Amniotic stem cell (primary cell): Measurements from ENCODE around the gene SLC35F1.

ENCODE experiments used
- DNase-seq: peaks from one replicate; lab custom pipeline; 2025; lab: John Stamatoyannopoulos, UW

Gene SLC35F1

DNA sequence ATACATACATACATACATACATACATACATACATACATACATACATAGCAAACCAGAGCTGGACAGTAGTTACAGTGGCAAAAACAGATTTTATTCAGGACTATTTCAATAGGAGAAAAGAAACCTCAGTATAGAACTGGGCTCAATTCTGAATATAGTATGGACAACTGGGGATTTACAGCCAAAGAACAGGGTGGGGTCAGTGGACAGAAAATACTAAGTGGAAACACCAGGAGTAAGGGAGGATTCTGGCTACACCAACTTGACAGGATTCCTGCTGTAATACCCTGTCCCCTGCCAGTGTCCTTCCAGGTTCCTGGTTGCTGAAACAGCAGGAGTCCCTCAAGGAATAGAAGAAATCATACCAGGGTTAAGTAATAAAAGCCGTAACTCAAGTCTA is 293.1 kb downstream of the SLC35F1 start:
- DNase-seq = no peak

GRCh38 chr6:118202517-118202916 is 295.5 kb downstream of the SLC35F1 start:
- no peak for DNase-seq

DNA sequence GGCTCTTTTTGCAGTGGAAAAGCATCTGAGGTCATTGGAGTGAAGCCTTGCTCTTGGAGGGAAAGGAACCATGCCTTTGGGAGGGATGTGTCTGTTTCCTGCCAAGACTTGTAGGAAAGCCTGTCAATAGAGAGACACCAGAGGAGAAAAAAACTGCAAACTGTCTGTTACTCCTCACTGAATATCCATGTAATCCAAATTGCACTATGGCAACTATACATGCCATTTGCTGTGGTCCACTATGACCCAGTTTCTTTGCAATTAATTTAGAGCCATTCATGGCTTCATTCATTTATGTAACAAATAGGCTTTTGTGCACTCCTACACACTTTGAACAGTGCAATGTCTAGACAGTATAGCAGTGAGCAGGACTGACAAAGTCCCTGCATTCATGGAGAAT is 296.5 kb downstream of the SLC35F1 start:
- DNase-seq = no peak

GRCh38 chr6:118206221-118206620 is 299.2 kb downstream of the SLC35F1 start:
- no peak for DNase-seq

DNA sequence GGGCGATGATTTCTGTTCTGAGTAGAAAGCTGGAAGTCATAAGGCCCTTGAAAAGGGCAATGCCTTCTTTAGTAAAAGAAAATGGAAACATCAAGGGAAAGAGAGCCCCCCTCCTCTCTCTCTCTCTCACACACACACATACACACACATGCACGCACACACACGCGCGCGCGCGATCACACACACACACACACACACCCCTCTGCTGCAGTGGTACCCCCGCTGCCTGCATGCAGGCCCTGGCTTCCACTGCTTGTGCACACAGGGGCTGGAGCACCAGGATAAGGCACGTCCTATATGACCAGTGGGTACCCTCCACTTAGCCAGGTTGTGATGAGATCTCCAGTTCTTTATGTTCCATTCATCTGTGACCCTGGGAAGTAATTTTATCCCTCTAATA is 300.9 kb downstream of the SLC35F1 start:
- DNase-seq = no peak

DNA sequence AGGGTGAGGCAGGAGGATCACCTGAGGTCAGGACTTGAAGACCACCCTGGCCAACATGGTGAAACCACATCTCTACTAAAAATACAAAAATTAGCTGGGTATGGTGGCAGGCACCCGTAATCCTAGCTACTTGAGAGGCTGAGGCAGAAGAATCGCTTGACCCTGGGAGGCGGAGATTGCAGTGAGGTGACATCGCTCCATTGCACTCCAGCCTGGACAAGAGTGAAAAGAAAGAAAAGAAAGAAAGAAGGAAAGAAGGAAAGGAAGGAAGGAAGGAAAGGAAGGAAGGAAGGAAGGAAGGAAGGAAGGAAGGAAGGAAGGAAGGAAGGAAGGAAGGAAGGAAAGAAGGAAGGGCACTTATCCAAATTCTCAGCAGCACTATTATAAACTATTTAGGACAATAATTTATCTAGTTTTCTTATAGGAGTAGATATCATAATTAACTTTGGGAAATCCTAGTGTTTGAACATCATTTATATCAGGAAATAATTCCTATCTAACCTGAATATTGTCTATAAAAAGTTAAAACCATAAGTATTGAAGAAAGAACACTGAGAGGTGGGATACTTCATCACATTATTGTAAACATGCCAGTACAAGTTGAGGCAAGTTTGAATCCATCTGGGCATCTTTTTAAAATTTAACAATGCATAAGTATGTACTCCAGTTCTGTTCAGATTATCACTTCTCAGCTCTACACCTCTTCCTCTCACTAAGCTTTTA is 305.5 kb downstream of the SLC35F1 start:
- DNase-seq = no peak

DNA sequence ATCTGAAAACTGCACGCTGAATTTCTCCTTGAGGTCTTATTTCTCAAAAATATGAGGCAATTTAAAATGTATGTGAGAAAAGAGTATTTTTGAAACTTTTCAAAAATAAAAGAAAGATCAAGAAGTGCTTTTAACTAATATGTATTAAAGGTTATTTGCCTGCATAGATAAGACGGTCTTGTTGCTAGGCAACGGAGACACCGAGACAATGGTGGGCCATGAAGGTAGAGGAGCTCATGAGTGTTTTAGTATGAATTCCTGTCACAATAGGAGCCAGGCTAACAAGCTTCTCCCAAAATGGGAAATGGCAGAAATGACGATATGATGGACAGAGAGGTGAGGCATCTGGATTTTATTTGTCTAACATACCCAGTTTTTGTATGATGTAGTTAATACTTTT is 308.2 kb downstream of the SLC35F1 start:
- DNase-seq = no peak

DNA sequence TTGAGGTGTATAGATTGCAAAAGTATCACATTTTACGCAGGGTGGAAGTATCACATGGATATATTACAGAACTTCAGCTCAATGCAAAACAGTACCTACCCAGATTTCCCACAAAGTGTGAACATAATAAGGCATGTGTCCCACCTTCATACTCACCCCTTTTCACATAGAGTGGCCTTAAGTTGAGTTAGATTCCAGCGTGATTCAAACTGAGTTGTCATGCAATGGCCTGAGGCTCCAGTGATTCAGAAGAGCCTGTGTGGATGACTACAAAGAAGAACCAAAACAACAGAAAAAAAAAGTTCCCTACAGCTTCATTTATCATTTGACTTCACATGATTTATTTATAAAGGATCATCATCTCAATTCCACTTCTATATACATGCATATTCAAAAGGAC is 309.7 kb downstream of the SLC35F1 start:
- DNase-seq = no peak

- no peak for DNase-seq
These were observed 311.1 kb downstream of the SLC35F1 start for GRCh38 chr6:118218156-118218555.

GRCh38 chr6:118220429-118221128 is 313.5 kb downstream of the SLC35F1 start:
- DNase-seq = no peak

DNA sequence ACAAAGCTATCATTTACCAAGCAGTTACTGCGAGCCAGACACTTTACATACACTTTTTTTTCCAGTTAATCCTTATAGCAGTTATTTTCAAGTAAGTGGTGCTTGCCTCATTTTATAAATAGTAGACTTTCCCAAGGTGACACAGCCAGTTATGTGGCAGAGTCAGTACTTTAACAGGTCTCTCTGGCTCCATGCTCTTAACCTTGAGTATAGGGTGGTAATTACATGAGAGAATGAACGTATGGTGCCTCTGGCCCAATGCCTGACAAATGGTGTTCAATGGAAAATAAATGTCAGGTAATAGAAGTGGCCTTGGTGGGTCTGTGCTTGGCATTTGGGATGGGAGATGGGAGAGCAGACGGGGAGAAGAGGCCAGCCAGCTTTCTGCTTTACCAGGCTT is 316.3 kb downstream of the SLC35F1 start:
- no peak for DNase-seq

GRCh38 chr6:118228886-118229285 is 321.8 kb downstream of the SLC35F1 start:
- DNase-seq = no peak

DNA sequence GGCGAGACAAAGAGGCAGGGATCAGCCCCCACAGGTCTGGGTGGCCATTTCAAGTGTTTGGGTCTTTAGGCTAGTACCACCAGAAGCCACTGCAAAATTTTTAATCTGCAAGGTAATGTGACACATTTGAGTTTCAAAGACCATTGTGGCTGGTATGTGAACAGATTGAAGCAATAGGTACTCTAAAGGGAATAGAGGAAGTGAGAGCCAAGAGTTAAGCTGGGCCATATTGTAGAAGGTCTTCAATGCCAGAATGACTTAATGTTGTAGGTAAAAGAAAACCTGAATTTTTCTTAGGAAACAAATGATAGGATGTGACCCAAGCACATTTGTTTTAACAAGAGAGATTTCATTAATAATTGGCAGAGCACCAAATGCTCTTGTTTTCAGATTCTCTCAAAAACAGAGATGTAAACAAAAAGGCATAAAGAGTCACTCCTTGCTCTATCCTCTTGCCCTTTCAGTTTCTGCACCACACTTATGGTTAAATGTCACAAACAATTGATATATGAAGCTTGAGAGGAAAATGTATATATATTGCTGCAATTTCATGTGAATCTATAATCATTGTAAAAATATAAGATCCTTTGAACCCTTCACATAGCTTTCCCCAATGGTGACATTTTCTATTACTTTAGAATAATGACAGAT is 333.9 kb downstream of the SLC35F1 start:
- no peak for DNase-seq

DNA sequence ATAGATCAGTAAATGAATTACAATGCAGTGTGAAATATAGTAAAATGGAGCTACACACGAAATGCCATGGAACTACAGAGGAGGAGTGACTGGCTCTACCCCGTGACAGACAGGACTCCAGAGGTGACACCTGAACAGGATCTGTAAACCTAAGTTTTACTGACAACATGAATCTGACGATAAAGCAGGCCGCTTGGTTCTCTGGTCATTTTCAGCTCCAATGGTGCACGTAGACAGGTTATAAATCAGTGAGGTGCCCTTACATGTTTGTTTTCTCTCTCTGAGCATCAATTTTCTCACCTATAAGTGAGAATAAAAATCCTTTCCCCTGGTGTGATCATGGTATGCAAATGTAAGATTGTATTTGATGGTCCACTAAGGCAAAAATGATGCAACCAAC is 339.3 kb downstream of the SLC35F1 start:
- no peak for DNase-seq

DNA sequence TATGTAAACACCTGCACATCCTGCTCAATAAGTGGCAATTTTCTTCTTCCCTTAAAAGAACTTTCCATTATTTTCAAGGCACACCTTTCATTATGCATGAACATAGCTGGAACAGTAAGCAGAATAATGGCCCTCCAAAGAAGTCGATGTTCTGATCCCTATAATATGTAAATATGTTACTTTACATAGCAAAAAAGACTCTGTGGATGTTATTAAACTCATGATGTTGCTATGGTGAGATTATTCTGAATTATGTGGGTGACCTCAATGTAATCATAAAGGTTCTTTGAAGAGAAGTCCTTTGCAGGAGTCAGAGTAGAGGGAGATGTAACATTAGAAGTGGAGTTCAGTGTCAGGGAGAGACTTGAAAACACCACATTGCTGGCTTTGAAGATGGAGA is 341.1 kb downstream of the SLC35F1 start:
- no peak for DNase-seq

DNA sequence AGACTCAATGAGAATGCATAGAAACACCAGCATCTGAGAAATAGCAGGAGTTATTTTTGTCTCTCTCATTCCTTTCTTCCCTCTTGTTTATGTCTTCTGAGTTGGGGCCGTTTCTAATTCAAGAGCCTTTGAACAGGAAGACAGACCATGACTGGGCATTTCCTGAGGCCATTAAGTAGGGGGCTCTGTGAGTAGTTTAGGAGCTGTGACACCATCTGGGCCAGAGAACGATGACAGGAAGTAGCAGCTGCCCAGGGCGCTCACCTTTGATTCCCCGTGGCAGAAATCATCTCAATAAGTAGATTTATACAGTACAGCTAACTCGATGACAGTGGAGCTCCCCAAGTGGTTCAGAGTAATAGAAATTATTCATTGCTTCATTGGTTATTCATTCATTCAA is 342.6 kb downstream of the SLC35F1 start:
- no peak for DNase-seq

GRCh38 chr6:118252474-118252873 is 345.4 kb downstream of the SLC35F1 start:
- no peak for DNase-seq

DNA sequence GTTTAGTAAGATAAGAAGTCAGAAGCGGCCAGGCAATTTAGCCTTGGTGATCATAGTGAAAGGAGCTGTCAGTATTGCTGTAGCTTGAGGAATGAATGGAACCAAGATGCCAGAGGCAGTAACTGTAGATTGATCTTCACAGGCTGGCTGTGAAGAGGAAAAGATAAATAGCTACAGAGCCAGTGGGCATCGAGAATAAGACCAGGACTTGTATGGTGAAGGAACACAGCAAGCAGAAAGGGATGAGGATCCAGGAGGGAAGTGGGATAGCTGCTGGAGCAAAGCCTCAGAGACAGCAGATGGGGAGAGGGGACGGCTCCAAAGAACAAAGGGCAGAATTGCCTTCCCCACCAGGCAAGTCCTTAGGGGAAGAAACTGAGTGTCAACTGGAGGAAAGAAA is 346.7 kb downstream of the SLC35F1 start:
- DNase-seq = no peak

GRCh38 chr6:118260833-118261232 is 353.8 kb downstream of the SLC35F1 start:
- DNase-seq = no peak

GRCh38 chr6:118263921-118264486 is 356.9 kb downstream of the SLC35F1 start:
- no peak for DNase-seq

DNA sequence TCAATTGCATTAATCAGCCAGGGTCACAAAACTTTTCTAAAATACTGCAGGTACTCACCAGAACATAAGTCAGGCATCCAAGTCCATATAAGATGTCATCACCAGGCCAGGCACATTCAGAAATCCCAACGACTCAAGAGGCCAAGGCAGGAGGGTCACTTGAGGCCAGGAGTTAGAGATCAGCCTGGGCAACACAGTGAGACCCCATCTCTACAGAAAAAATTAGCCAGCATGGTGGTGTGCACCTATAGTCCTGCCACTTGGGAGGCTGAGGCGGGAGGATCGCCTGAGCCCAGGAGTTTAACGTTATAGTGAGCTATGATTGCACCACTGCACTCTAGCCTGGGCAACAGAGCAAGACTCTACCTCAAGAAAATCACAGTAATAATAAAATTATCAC is 362.6 kb downstream of the SLC35F1 start:
- no peak for DNase-seq

GRCh38 chr6:118277631-118278030 is 370.6 kb downstream of the SLC35F1 start:
- DNase-seq = no peak

- no peak for DNase-seq
These were observed 373.1 kb downstream of the SLC35F1 start for GRCh38 chr6:118280210-118280609.
